ENCODE measurements around the gene ARHGAP26. TPM values are rescaled to one million over a fixed set of nuclear protein-coding genes. Genes with fewer than 3 reads are reported as not detected.
"Not testable (repeated sequence)": the region's sequence is repeated elsewhere in the genome, so short reads cannot be mapped to it uniquely, and the experiment has no call there.

ARHGAP26 gene
- total and polyA plus RNA-seq, 2 of the 4 experiments (the other 2 are of a cell fraction), result 0.54 to 0.56 TPM

DNA sequence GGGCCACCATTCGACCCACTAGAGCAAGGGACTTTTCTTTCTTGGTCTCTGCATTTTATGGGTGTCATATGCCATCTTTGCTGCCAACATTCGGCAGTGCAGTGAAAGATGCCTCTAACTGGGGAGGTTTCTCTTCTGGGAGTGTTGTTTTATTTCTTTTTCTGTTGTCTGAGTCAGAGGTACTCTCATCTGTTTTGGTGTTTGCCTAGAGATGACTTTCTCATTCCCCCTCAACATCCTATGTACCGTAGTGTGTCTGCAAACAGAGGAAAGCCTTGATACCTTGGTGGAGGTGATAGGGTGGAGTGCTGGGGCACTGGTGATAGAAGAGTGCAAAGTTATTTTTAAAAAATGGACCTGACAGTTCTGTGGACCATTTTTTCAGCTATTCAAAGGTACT, 182.1 kb downstream of the ARHGAP26 start:
- no peak overlapping the region for H4K8ac ChIP-seq (ENCODE audit: low read depth in 2 of 2, low read length in 2 of 2)
- no peak overlapping the region for H3K4ac ChIP-seq (ENCODE audit: low read depth, low read length)
- intact Hi-C loops (cut with micrococcal nuclease) (no loop called here), in situ Hi-C loops (cut with MboI; ENCODE audit: low sequenced_read_pairs) (no loop called here), dilution Hi-C loops (cut with HindIII; ENCODE audit: low sequenced_read_pairs, unreplicated experiment) (no loop called here)
- BruUV-seq (replicated peaks), result no TSS peak
- ATAC-seq (ENCODE audit: low read depth) (no peak), DNase-seq (no peak)
- H3K27ac ChIP-seq (ENCODE audit: insufficient read depth, low read length), result no peak overlapping the region
- no peak overlapping the region for H3K4me3 ChIP-seq (ENCODE audit: insufficient read depth, low read depth, low read length)
- no peak for TF ChIP-seq MAZ (IDR thresholded peaks at IDR 0.05; ENCODE audit: borderline replicate concordance, low read depth, low read length)
- no peak overlapping the region for H3K9ac ChIP-seq (ENCODE audit: low read depth, low read length)
- no peak overlapping the region for H2AK9ac ChIP-seq (replicated peaks; ENCODE audit: low read depth, low read length, poor library complexity)
- no peaks in the 10 kb centered on the region for H3K36me3 ChIP-seq (ENCODE audit: control insufficient read depth, insufficient read depth, low read length)
- H3K18ac ChIP-seq (ENCODE audit: low read depth, low read length), result no peak overlapping the region
- no peaks in the 10 kb centered on the region for H3K9me1 ChIP-seq (ENCODE audit: insufficient read depth, low read length)
- no peak overlapping the region for H3K4me2 ChIP-seq (ENCODE audit: low read depth, low read length)
- CTCF ChIA-PET, result no interaction called here
- H3K27me3 ChIP-seq (ENCODE audit: control insufficient read depth, insufficient read depth, low read length), result no peaks in the 10 kb centered on the region
- no peak overlapping the region for H2BK15ac ChIP-seq (ENCODE audit: low read depth, low read length)
- H4K5ac ChIP-seq (ENCODE audit: low read depth, low read length), result no peak overlapping the region
- no peak overlapping the region for H2BK20ac ChIP-seq (ENCODE audit: low read depth, low read length)
- no peak overlapping the region for H2BK120ac ChIP-seq (ENCODE audit: low read depth, low read length)
- no peak overlapping the region for H2AFZ ChIP-seq (replicated peaks; ENCODE audit: low read length, poor library complexity)
- H2BK5ac ChIP-seq (ENCODE audit: low read depth, low read length, poor library complexity, severe bottlenecking), result no peak overlapping the region
- H3K14ac ChIP-seq (replicated peaks; ENCODE audit: low read depth, low read length), result no peak overlapping the region
- H3K56ac ChIP-seq (ENCODE audit: extremely low read depth, insufficient read depth, low read length), result no peak overlapping the region
- no peak overlapping the region for H2AK5ac ChIP-seq (ENCODE audit: low read depth, low read length)
- no peak overlapping the region for H4K91ac ChIP-seq (ENCODE audit: insufficient read depth, low read depth, low read length)
- 67% methylated on average over 1 of the region's 3 CpGs; no CpG with 5 or more reads in 1 of the 2 experiments for WGBS, 2 experiments (ENCODE audit: extremely low coverage in 2 of 2, insufficient read length in 1 of 2)
- H4K20me1 ChIP-seq (ENCODE audit: insufficient read depth, low read length), result no peaks in the 10 kb centered on the region
- POLR2A ChIA-PET (ENCODE audit: unreplicated experiment), result no interaction called here
- H3K79me1 ChIP-seq (ENCODE audit: low read depth in 1 of 2, low read length in 2 of 2), result no peaks in the 10 kb centered on the region
- no peaks in the 10 kb centered on the region for H3K9me3 ChIP-seq (ENCODE audit: control insufficient read depth, insufficient read depth, low read length)
- H3K4me1 ChIP-seq (ENCODE audit: control insufficient read depth, insufficient read depth, low read length), result no peaks in the 10 kb centered on the region
- no peak overlapping the region for H3K23ac ChIP-seq (ENCODE audit: low read depth, low read length)

DNA sequence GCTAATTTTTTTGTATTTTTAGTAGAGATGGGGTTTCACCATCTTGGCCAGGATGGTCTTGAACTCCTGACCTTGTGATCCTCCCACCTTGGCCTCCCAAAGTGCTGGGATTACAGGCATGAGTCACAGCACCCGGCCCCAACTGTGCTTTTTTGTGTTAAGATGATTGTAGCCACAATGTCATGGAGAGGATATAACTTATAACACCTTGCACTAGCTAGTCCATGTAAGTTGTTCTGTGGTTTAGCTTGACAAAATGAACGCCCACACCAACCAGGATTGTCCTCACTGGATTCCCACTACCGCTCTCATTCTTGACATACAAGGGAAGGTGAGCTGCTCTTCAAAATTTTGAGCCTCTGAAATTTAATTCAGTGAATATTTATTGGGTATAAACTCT, 182.7 kb downstream of the ARHGAP26 start:
- H2BK5ac ChIP-seq (ENCODE audit: low read depth, low read length, poor library complexity, severe bottlenecking); dilution Hi-C loops (cut with HindIII; ENCODE audit: low sequenced_read_pairs, unreplicated experiment); H3K4me2 ChIP-seq (ENCODE audit: low read depth, low read length); H3K23ac ChIP-seq (ENCODE audit: low read depth, low read length); H2BK20ac ChIP-seq (ENCODE audit: low read depth, low read length); in situ Hi-C loops (cut with MboI; ENCODE audit: low sequenced_read_pairs); intact Hi-C loops (cut with micrococcal nuclease); CTCF ChIA-PET; H3K4me3 ChIP-seq (ENCODE audit: insufficient read depth, low read depth, low read length); H3K27ac ChIP-seq (ENCODE audit: insufficient read depth, low read length); H3K27me3 ChIP-seq (ENCODE audit: control insufficient read depth, insufficient read depth, low read length); ATAC-seq (ENCODE audit: low read depth); H3K18ac ChIP-seq (ENCODE audit: low read depth, low read length); H3K9me1 ChIP-seq (ENCODE audit: insufficient read depth, low read length); H3K56ac ChIP-seq (ENCODE audit: extremely low read depth, insufficient read depth, low read length); H2BK15ac ChIP-seq (ENCODE audit: low read depth, low read length); H4K20me1 ChIP-seq (ENCODE audit: insufficient read depth, low read length); H3K36me3 ChIP-seq (ENCODE audit: control insufficient read depth, insufficient read depth, low read length); H4K91ac ChIP-seq (ENCODE audit: insufficient read depth, low read depth, low read length); H3K9ac ChIP-seq (ENCODE audit: low read depth, low read length); H3K9me3 ChIP-seq (ENCODE audit: control insufficient read depth, insufficient read depth, low read length); H3K4ac ChIP-seq (ENCODE audit: low read depth, low read length); H2AFZ ChIP-seq (replicated peaks; ENCODE audit: low read length, poor library complexity); DNase-seq; H2AK9ac ChIP-seq (replicated peaks; ENCODE audit: low read depth, low read length, poor library complexity); H2BK120ac ChIP-seq (ENCODE audit: low read depth, low read length); H4K5ac ChIP-seq (ENCODE audit: low read depth, low read length); H3K14ac ChIP-seq (replicated peaks; ENCODE audit: low read depth, low read length); POLR2A ChIA-PET (ENCODE audit: unreplicated experiment); BruUV-seq (replicated peaks); H2AK5ac ChIP-seq (ENCODE audit: low read depth, low read length); H4K8ac ChIP-seq (ENCODE audit: low read depth in 2 of 2, low read length in 2 of 2); H3K79me1 ChIP-seq (ENCODE audit: low read depth in 1 of 2, low read length in 2 of 2); H3K4me1 ChIP-seq (ENCODE audit: control insufficient read depth, insufficient read depth, low read length): not testable (repeated sequence)
- no CpG with 5 or more reads among the region's 3 CpGs for WGBS, 2 experiments (ENCODE audit: extremely low coverage in 2 of 2, insufficient read length in 1 of 2)
